Coronary artery (tissue), 2 donors: ENCODE data around the gene UBR3.

Experiments
- DNase-seq: peaks from one replicate; pipeline ENCODE4 v3.0.0-alpha.2; 2017; ENCODE audit warnings: low spot score
- H3K27ac ChIP-seq, 2 donors: fragments of 200-600 bp; sonication (generic); one replicate each; pipeline ENCODE4 v1.5.1; 2016 to 2019
- H3K4me3 ChIP-seq: fragments of 200-600 bp; sonication (generic); 2 replicates; pipeline ENCODE4 v1.5.1; 2016; ENCODE audit warnings: mild to moderate bottlenecking, moderate library complexity
- TF ChIP-seq, protein P1 (sequence below): fragments of 200-600 bp; sonication (generic); IDR thresholded peaks from one replicate; pipeline ENCODE4 v1.5.1; 2019; ENCODE audit warnings: antibody characterized with exemption

Gene UBR3

DNA sequence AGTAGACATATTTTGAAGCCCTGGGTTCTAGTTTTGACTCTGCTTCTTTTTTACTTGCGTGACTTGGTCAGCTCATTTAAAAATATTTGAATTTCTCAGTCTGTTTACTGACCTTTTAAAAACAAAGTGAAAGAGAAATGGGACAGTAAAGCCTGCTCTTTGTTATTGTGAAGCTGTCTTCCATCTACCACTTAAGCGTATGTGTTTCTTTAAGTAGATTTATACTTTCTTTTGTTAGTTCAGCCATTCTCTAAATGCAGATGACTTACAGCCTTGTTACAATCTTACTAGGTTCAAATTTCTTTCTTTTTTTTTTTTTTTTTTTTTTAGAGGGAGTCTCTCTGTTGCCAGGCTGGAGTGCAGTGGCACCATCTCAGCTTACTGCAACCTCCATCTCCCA is 79.5 kb downstream of the UBR3 start:
- no peak for DNase-seq
- Histone ChIP-seq H3K4me3 (no peak overlapping the region), H3K27ac (no peak overlapping the region)
- TF ChIP-seq, protein P1, sequence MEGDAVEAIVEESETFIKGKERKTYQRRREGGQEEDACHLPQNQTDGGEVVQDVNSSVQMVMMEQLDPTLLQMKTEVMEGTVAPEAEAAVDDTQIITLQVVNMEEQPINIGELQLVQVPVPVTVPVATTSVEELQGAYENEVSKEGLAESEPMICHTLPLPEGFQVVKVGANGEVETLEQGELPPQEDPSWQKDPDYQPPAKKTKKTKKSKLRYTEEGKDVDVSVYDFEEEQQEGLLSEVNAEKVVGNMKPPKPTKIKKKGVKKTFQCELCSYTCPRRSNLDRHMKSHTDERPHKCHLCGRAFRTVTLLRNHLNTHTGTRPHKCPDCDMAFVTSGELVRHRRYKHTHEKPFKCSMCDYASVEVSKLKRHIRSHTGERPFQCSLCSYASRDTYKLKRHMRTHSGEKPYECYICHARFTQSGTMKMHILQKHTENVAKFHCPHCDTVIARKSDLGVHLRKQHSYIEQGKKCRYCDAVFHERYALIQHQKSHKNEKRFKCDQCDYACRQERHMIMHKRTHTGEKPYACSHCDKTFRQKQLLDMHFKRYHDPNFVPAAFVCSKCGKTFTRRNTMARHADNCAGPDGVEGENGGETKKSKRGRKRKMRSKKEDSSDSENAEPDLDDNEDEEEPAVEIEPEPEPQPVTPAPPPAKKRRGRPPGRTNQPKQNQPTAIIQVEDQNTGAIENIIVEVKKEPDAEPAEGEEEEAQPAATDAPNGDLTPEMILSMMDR = no peak

DNA sequence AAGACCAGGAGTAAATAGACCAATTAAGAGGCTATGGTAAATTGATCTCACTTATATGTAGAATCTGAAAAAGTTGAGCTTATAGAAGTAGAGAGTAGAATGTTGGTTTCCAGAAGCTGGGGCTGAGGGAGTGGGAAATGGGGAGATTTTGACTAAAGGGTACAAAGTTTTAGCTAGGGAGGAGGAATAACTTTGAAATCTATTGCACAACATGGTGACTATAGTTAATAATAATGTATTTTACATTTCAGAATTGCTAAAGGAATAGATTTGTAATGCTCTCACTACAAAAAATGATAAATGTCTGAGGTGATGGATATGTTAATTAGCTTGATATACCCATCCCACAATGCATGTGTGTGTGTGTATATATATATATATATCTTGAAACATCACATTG is 82.1 kb downstream of the UBR3 start:
- Histone ChIP-seq H3K4me3 (no peak overlapping the region), H3K27ac (no peak overlapping the region)
- no peak for DNase-seq
- TF ChIP-seq, protein P1 = no peak

DNA sequence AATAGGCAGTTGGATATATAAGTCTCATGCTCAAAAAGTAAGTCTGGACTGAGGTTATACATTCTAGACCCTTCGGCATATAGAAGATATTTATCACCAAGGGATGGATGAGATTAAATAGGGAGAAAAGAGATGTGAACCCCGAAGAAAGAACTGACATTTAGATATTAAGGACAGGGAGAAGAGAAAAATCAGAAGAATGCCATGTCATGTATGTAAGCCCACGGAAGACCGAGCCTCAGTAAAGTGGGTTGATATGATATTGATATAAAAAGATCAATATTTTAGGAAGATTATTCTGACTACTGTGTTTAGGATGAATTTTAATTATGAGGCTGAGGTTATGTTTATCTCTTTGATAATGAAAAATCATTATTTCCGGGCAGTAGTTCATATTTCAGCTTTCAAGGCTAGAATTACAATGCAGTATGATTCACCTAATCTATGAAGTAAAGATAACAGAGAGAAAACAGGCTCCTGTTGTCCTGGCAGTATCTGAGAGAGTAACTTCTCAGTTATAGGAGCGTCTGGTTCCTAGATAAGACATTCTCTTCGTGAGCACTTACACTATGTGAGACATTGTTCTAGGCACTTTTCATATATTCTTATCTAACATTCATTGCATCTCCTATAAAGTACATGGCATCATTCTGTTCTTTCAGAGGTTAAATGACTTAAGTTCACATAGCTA is 83.0 kb downstream of the UBR3 start:
- DNase-seq = no peak
- TF ChIP-seq, protein P1 = no peak
- no peak overlapping the region for H3K4me3 ChIP-seq
- no peak overlapping the region for H3K27ac ChIP-seq

DNA sequence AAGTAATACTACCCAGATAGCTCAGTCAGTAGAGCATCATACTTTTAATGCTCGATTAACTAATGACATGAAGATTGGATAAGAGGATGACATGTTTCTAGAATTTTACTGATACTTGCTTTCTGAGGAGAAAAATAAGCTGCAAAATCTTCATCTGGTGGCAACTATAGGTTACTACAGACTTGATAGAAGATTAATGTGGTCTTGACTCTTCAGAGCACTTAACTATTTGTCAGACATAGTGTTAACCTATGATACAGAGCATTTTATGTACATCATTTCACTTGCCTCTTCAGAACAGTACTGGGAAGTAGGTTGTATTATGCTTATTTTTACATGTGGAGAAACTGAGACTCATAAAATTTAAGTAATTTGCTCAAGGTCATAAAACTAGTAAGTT is 83.9 kb downstream of the UBR3 start:
- H3K27ac ChIP-seq = no peak overlapping the region
- no peak for DNase-seq
- TF ChIP-seq, protein P1 = no peak
- no peak overlapping the region for H3K4me3 ChIP-seq

DNA sequence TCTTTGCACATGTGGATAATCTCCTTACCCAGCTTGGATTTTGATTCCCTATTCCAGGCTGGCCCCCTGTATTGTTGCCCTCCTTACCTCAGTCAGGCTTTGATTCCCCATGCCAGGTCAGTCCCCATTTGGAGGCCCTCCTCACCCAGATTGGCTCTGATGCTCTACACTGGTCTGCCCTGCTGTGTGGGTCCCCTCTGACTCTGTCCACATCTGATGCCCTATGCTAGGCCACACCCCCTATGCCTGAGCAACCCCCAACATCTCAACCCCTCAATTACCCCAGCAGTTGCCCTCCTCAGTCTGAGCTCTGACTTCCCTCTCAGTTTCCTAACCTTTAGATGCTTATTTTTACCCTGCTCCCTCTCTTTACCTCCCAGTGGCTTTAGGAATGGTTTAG is 89.4 kb downstream of the UBR3 start:
- H3K27ac ChIP-seq = no peak overlapping the region
- TF ChIP-seq, protein P1 = no peak

DNA sequence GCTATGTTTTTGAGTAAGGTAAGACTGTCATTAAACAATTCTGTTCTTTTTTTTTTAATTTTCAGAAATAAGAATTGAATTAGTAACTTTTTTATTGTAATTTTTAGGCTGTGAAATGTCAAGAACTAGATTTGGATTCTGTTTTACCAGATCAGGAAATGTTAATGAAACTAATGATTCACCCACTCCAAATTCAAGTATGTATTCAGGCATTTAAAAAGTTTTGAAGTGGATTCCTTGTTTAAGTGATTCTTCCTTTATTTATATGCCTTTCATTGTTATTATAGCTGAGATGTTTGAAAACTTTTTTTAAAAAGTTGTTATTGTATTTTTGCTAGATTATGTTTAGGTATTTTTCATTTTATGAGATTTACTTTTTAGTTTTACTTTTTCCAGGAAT is 96.7 kb downstream of the UBR3 start:
- TF ChIP-seq, protein P1 = no peak
- no peak overlapping the region for H3K27ac ChIP-seq
- no peak overlapping the region for H3K4me3 ChIP-seq
- no peak for DNase-seq

More for the DNA sequence above, 89.4 kb downstream of the UBR3 start:
- H3K4me3 ChIP-seq = no peak overlapping the region
- no peak for DNase-seq

DNA sequence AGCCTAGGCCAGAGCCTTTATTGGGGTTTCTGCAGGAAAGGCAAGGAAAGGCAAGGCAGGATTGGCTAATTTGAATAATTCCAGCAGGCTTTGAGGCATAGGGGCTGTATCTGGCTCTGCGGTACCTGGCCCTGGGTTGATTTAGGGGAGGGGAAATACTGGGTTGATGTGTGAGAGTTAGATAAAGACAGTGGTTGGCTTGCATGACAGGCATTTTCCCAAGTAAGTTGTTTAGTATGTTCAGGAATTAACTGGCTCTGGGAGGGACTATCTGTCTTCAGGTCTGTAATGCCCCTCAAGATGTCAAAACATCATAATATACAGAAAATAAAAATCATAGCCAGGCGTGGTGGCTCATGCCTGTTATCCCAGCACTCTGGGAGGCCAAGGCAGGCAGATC is 98.7 kb downstream of the UBR3 start:
- TF ChIP-seq, protein P1 = no peak
- DNase-seq = no peak
- no peak overlapping the region for H3K4me3 ChIP-seq
- H3K27ac ChIP-seq = no peak overlapping the region
